ENCODE data around the gene C1QTNF12.
A peak's percentile ranks its signal among the peaks of the same experiment; 100 is the strongest.

Gene C1QTNF12

DNA sequence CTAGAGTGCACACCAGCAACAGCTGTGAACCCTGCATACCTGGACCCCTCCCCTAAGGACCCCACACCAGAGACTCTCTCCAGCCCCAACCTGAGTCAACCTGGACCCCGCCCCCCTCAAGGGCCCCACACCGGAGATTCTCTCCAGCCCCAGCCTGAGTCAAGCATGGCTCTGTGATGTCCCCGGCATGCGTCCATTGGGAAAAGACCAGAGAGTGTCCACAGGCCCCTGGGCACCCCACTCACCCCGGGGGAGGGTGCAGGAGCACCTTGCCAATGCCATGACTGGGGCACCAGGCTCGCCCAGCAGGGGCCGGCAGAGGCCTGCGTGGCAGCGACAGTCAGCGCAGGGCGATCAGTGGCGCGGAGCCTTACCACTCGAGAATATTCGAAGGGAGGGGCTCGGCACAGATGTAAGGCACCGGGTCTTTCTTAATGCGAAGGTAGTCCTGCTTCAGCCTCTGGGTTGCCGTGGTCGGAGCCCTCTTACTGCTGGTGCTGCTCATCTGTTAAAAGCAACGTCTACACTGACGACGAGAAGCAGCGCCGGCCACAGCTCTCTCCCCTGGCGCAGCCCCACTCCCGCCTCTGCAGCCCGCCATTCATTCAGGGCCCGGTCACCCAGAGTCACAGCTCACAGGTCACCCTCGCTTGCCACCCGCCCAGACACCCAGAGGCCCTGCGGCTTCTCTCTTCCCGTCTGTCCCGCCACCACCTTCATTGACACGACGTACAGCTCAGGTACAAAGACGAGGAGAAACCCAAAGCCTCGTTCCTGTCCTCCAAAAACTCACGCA lies 21.2 kb upstream of the C1QTNF12 start:
- no peaks in the 10 kb centered on the region for H3K27me3 ChIP-seq (replicated peaks; ENCODE audit: insufficient read depth, low read length)
- H3K9ac ChIP-seq (ENCODE audit: low read length) = no peak overlapping the region
- H3K79me2 ChIP-seq (ENCODE audit: low read length) = peaks cover 63% of the 10 kb centered on the region
- H3K27ac ChIP-seq (ENCODE audit: low read length) = no peak overlapping the region
- H3F3A ChIP-seq (ENCODE audit: insufficient read depth, low read length) = no peaks in the 10 kb centered on the region
- H3K9me3 ChIP-seq (replicated peaks; ENCODE audit: insufficient read depth, low read length) = no peaks in the 10 kb centered on the region
- DNase-seq = no peak
- H3K4me3 ChIP-seq (ENCODE audit: low read length) = no peak overlapping the region
- no peak for TF ChIP-seq EZH2 (optimal IDR thresholded peaks at IDR 0.05; ENCODE audit: low read depth, low read length)
- H3K9me2 ChIP-seq (replicated peaks; ENCODE audit: insufficient read depth, low read length) = no peaks in the 10 kb centered on the region
- no peaks in the 10 kb centered on the region; the same call in 1 of the 2 replicates for H4K20me1 ChIP-seq (ENCODE audit: insufficient read depth, low read length)
- H3K4me2 ChIP-seq (ENCODE audit: low read depth, low read length) = no peak overlapping the region
- peaks cover 8% of the 10 kb centered on the region for H3K4me1 ChIP-seq (ENCODE audit: low read length)
- peaks cover 7% of the 10 kb centered on the region; the same call in 1 of the 2 replicates for H3K36me3 ChIP-seq (replicated peaks; ENCODE audit: insufficient read depth, low read length)
- H2AFZ ChIP-seq (ENCODE audit: low read length) = no peak overlapping the region

DNA sequence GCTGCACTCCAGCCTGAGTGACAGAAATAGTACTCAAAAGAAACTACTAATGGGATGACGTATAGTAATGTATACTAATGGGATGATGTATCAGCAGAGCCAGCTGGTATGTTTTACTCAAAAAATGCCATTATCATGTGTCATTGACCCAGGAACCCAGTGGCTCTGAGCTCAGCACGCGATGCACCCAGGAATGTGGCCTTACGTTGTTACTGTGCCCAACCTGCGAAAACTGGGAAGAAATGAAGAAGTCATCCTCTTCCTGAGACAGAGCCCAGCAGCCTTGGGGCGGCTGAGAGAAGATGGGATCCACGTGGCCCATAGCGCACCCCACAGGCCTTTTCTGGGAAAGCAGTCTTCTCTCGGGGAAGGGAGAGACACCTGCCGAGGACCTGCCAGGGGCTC lies 18.3 kb upstream of the C1QTNF12 start:
- Histone ChIP-seq H3K9me3 (replicated peaks; ENCODE audit: insufficient read depth, low read length) (no peaks in the 10 kb centered on the region), H3K4me2 (ENCODE audit: low read depth, low read length) (no peak overlapping the region), H4K20me1 (ENCODE audit: insufficient read depth, low read length) (no peaks in the 10 kb centered on the region; the same call in 1 of the 2 replicates), H3K9me2 (replicated peaks; ENCODE audit: insufficient read depth, low read length) (no peaks in the 10 kb centered on the region), H3K27ac (ENCODE audit: low read length) (no peak overlapping the region), H3F3A (ENCODE audit: insufficient read depth, low read length) (no peaks in the 10 kb centered on the region), H3K27me3 (replicated peaks; ENCODE audit: insufficient read depth, low read length) (no peaks in the 10 kb centered on the region), H3K4me1 (ENCODE audit: low read length) (no peaks in the 10 kb centered on the region), H3K9ac (ENCODE audit: low read length) (no peak overlapping the region), H3K4me3 (ENCODE audit: low read length) (no peak overlapping the region), H3K36me3 (replicated peaks; ENCODE audit: insufficient read depth, low read length) (peaks cover 10% of the 10 kb centered on the region; the same call in 1 of the 2 replicates), H2AFZ (ENCODE audit: low read length) (no peak overlapping the region), H3K79me2 (ENCODE audit: low read length) (peaks cover 43% of the 10 kb centered on the region)
- TF ChIP-seq EZH2phosphoT487 (IDR thresholded peaks at IDR 0.05; ENCODE audit: low read length) = no peak
- TF ChIP-seq, protein P1, sequence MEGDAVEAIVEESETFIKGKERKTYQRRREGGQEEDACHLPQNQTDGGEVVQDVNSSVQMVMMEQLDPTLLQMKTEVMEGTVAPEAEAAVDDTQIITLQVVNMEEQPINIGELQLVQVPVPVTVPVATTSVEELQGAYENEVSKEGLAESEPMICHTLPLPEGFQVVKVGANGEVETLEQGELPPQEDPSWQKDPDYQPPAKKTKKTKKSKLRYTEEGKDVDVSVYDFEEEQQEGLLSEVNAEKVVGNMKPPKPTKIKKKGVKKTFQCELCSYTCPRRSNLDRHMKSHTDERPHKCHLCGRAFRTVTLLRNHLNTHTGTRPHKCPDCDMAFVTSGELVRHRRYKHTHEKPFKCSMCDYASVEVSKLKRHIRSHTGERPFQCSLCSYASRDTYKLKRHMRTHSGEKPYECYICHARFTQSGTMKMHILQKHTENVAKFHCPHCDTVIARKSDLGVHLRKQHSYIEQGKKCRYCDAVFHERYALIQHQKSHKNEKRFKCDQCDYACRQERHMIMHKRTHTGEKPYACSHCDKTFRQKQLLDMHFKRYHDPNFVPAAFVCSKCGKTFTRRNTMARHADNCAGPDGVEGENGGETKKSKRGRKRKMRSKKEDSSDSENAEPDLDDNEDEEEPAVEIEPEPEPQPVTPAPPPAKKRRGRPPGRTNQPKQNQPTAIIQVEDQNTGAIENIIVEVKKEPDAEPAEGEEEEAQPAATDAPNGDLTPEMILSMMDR (IDR thresholded peaks at IDR 0.05; ENCODE audit: low read length) = peak; percentile 20
- DNase-seq = no peak

DNA sequence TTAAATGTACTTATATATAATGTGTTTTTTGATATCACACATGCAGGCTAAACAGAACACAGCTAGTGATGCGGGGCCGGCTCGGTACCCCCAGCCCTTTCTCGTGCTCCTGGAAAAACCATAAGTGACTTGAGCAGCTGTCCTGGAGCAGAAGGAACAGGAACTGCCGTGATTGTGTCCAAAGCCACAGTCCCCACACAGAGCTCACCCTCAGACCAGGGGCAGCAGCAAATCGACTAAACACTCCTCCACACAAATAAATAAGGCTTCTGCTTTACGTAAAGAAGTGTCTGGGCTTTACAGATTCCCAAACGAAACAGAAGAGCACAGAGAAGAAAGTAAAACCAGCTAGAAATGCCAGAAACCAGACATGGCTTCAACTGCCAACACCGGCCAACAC lies 17.5 kb upstream of the C1QTNF12 start:
- Histone ChIP-seq H3K9me2 (replicated peaks; ENCODE audit: insufficient read depth, low read length) (no peaks in the 10 kb centered on the region), H2AFZ (ENCODE audit: low read length) (no peak overlapping the region), H3K9me3 (replicated peaks; ENCODE audit: insufficient read depth, low read length) (no peaks in the 10 kb centered on the region), H3K79me2 (ENCODE audit: low read length) (peaks cover 39% of the 10 kb centered on the region), H4K20me1 (ENCODE audit: insufficient read depth, low read length) (no peaks in the 10 kb centered on the region; the same call in 1 of the 2 replicates), H3K4me2 (ENCODE audit: low read depth, low read length) (no peak overlapping the region), H3K36me3 (replicated peaks; ENCODE audit: insufficient read depth, low read length) (peaks cover 10% of the 10 kb centered on the region; the same call in 1 of the 2 replicates), H3K4me3 (ENCODE audit: low read length) (no peak overlapping the region), H3F3A (ENCODE audit: insufficient read depth, low read length) (no peaks in the 10 kb centered on the region), H3K27ac (ENCODE audit: low read length) (no peak overlapping the region), H3K4me1 (ENCODE audit: low read length) (no peaks in the 10 kb centered on the region), H3K9ac (ENCODE audit: low read length) (no peak overlapping the region), H3K27me3 (replicated peaks; ENCODE audit: insufficient read depth, low read length) (no peaks in the 10 kb centered on the region)
- TF ChIP-seq EZH2phosphoT487 (IDR thresholded peaks at IDR 0.05; ENCODE audit: low read length) (no peak), EZH2 (optimal IDR thresholded peaks at IDR 0.05; ENCODE audit: low read depth, low read length) (no peak)
- TF ChIP-seq, protein P1 (IDR thresholded peaks at IDR 0.05; ENCODE audit: low read length) = no peak
- DNase-seq = no peak

DNA sequence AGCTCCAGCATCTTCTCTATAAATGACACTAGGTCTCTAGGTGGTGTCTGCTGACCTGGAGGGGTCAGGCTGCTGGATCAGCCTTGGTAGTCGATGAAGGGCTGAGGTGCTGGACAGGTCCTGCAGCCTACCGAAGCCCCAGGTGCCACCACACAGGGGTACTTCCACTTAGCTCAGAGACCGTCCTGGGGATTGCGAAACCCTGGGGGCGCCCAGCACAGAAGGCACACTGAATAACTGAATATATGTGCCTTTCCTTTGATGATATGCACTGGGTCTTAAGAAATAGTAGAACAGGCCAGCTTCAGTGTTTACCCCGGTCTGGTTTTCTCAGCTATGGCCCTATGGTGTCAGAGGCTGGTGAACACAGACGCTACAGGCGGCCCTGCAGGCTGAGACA lies 16.2 kb upstream of the C1QTNF12 start:
- no peaks in the 10 kb centered on the region for H3F3A ChIP-seq (ENCODE audit: insufficient read depth, low read length)
- no peak overlapping the region for H3K27ac ChIP-seq (ENCODE audit: low read length)
- H3K4me1 ChIP-seq (ENCODE audit: low read length) = no peaks in the 10 kb centered on the region
- DNase-seq = no peak
- no peaks in the 10 kb centered on the region for H3K9me3 ChIP-seq (replicated peaks; ENCODE audit: insufficient read depth, low read length)
- TF ChIP-seq, protein P1 (IDR thresholded peaks at IDR 0.05; ENCODE audit: low read length) = no peak
- TF ChIP-seq EZH2 (optimal IDR thresholded peaks at IDR 0.05; ENCODE audit: low read depth, low read length) (no peak), EZH2phosphoT487 (IDR thresholded peaks at IDR 0.05; ENCODE audit: low read length) (no peak)
- H4K20me1 ChIP-seq (ENCODE audit: insufficient read depth, low read length) = no peaks in the 10 kb centered on the region; the same call in 1 of the 2 replicates
- peaks cover 30% of the 10 kb centered on the region for H3K79me2 ChIP-seq (ENCODE audit: low read length)
- H3K36me3 ChIP-seq (replicated peaks; ENCODE audit: insufficient read depth, low read length) = peaks cover 10% of the 10 kb centered on the region; the same call in 1 of the 2 replicates
- no peak overlapping the region for H2AFZ ChIP-seq (ENCODE audit: low read length)
- no peak overlapping the region for H3K4me3 ChIP-seq (ENCODE audit: low read length)
- no peak overlapping the region for H3K9ac ChIP-seq (ENCODE audit: low read length)
- no peaks in the 10 kb centered on the region for H3K27me3 ChIP-seq (replicated peaks; ENCODE audit: insufficient read depth, low read length)
- no peak overlapping the region for H3K4me2 ChIP-seq (ENCODE audit: low read depth, low read length)
- no peaks in the 10 kb centered on the region for H3K9me2 ChIP-seq (replicated peaks; ENCODE audit: insufficient read depth, low read length)

All from MM.1S (cell line).